ENCODE data around the gene PUM2.
A peak's percentile ranks its signal among the peaks of the same experiment; 100 is the strongest.

PUM2 gene

GRCh38 chr2:20343128-20343527, 7.5 kb downstream of the PUM2 start:
- no peak for DNase-seq

DNA sequence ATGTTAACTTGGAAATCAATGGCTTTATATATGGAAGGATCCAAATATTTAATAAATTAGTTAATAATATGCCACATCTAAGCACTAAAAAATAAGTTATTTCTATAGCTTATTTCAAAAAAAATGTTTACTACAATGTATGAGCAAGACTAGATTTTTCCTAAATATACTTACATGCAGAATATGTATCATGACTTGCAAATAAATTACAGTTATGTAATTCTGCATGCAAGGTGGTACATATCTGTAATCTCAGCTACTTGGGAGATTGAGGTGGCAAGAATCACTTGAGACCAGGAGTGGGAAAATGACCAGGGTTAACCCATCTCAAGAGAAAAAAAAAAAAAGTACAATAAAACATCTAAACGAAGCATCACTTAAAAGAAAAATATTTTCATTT, 11.6 kb downstream of the PUM2 start:
- no peak for DNase-seq

GRCh38 chr2:20334605-20335203, 15.9 kb downstream of the PUM2 start:
- no peak for DNase-seq

GRCh38 chr2:20333738-20334137, 16.9 kb downstream of the PUM2 start:
- no peak for DNase-seq

DNA sequence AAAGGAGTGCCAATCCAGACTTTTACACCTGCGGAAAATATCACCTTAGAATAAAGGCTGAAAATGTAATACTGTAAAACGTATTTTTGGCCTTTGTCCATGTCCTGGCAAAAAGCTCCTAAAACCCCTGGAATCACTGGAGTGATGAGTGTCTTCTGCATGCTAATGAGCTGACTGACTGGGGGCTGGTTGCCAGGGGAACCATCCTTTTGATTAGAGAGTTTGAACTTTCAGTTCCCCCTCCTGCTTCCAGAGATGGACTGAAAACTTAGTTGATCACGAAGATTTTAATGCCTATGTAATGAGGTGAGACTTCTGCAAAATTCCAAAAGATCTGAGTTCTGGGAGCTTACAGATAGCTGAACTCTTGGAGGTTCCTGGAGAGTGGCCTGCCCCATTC, 20.5 kb downstream of the PUM2 start:
- DNase-seq = no peak

- no peak for DNase-seq
These were observed 23.3 kb downstream of the PUM2 start for GRCh38 chr2:20327370-20327769.

DNA sequence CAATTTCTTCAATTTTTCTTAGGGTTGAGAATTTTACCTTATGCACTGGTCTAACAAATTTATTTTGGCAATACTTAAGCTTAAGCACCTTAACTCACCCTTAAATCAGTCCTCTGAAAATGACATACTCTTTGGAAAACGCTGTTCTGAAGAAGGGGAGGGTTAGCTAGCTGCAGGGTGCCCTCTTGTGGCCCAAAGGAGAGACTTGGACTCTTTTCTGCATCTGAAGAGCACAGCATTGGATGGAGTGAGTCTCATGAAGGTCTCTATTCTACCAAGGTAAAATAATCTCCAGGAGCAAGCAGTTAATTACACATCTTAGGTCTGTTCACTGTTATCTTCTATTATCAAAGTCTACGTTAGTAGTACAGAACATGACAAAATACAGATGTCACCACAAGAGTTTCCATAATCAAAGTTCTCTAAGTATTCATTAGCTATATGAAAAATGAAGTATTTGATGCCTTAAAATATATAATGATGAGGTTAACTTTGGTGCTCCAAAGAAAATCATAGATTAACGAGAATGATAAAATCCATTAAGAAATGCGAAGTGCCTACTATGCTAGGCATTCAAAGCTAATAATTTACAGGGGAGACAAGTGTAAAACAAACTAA, 24.4 kb downstream of the PUM2 start:
- DNase-seq = peak; percentile 68

- DNase-seq = peak; percentile 83
These were observed 27.9 kb downstream of the PUM2 start for GRCh38 chr2:20322527-20323300.

- DNase-seq = no peak
These were observed 33.0 kb downstream of the PUM2 start for GRCh38 chr2:20317690-20318089.

DNA sequence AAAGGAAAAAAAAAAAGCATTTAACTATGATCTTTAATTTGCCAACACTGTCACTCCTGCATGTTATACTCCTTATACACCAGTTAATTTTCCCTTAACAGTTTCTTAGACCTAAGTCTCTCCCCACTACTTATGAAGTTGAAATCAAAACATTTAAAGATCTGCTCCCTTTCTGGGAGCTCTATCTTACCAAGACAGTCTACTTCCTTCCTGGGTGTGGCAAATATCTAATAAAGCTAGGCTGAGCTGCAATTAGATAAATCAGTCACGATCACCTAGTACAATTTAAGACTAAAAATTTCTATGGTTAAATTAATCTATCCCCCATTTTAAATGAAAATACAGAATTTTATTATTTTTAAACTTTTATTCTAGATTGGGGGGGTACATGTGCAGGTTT, 33.4 kb downstream of the PUM2 start:
- DNase-seq = no peak

DNA sequence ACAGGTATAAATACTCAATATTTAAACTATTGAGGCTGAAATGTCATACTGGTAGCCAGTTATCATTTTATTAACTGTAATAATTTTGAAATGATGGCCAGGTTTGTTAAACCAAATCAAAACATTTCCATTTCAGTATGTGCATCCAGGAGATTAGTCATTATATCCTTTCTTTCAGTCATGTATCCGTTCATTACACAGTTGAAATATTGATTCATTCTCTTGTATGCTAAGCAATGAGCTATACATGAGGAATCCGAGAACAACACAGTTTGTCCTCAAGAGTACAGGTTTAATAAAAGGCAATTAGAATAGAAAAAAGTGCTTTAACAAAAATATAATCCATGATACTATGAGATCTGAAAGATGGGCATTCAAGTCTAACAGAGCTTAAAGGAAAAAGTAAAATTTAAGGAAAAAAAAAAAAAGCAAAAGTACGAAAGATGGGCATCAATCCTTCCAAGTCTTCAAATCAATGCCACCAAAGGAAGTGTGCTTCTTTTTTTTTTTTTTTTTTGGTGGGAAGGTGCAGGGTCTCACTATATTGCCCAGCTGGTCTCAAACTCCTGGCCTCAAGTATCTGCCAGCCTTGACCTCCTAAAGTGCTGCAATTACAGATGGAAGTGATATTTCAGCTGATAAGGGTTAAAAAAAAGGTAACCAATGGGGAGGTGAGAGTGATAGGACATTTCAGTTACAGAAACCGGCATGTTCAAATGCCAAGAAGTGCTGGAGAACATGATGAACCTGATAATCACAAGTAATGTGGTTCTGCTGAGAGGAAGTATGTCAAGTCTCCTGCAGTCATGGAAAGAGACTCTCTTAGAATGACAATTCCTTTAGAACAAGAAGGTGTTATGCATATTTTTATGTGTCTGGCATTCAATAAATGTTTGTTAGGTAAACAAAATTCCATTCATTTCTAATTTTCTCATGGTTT, 35.8 kb downstream of the PUM2 start:
- no peak for DNase-seq

DNA sequence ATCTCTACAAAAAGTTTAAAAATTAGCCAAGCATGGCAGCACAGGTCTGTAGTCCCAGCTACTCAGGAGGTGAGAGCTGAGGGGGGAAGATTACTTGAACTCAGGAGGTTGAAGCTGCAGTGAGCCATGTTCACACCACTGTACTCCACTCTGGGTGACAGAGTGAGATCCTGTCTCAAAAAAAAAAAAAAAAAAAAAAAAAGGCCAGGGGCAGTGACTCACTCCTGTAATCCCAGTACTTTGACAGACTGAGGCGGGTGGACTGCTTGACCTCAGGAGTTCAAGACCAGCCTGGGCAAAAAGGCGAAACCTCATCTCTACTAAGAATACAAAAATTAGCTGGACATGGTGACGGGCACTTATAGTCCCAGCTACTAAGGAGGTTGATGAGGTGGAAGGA, 37.0 kb downstream of the PUM2 start:
- no peak for DNase-seq

DNA sequence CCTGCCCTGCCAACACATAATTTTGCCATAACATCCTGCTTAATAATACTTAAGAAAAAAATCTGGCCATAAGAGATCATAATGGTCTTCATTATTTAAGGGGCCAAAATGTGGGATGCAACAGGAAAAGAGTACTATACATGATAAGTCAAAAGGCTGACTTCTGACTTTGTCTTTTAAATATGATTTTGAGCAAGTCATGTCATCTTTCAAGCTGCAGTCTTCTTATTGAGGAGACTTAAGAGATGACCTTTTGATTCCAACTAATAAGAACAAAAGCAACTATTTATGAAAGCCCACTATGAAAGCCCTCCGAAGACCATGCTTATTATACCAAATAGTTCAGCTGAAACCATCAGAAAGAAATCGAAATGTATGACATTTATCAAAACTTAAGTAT, 41.6 kb downstream of the PUM2 start:
- DNase-seq = no peak

- no peak for DNase-seq
These were observed 43.3 kb downstream of the PUM2 start for GRCh38 chr2:20307311-20307710.

GRCh38 chr2:20304411-20304810, 46.2 kb downstream of the PUM2 start:
- DNase-seq = no peak

GRCh38 chr2:20303966-20304365, 46.7 kb downstream of the PUM2 start:
- no peak for DNase-seq

DNA sequence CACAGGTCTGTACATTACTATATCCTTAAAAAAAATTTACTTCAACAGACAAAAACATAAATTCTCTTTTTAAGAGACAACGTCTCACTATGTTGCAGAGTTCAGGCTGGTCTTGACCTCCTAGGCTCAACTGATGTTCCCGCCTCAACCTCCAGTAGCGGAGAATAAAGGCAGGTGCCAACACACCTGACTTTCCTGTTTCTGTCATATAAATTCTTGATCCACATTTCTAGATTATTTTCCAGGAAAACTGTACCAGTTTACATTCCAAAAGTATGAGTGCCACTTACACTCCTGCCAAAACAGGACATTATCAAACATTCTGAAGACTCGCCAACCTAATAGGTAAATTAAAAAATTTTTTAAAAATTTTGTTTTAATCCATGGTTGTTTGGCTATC, 48.6 kb downstream of the PUM2 start:
- no peak for DNase-seq

DNA sequence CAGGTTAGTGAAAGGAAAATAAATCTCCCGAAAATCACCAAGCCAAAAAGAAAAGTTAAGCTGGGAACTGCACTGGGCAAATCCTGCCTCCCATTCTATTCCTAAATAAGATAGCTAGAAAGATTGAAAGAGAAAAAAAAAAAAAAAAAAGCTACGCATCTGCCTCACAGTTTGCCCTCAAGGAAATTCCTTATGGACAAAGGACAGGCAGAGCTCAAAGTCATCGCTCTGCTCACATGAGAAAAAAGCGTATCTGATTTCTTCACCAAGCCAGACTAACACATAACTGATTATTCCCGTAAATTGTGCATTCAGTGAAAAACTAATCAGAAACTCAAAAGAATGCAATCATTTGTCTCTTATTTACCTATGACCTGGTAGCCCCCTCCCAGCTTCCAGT, 50.0 kb downstream of the PUM2 start:
- DNase-seq = no peak

GRCh38 chr2:20299113-20299512, 51.5 kb downstream of the PUM2 start:
- DNase-seq = no peak

DNA sequence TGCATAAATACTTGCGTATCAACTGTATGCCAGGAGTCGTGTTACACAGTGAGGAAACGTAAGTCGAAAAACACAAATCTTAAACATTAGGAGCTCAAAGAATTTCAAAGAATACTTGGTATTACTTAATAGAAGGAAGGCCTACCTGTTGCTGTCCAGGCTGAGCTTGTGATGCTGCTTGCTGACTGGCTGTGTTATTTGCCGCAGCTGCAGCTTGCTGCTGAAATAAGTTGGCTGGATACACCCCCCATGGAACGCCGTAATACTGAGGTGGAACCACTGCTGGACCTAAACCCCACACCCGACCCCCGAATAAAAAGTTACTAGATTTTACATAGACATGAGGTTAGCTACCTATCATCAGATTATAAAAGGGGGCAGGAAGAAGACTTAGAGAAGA, 56.4 kb downstream of the PUM2 start:
- no peak for DNase-seq

DNA sequence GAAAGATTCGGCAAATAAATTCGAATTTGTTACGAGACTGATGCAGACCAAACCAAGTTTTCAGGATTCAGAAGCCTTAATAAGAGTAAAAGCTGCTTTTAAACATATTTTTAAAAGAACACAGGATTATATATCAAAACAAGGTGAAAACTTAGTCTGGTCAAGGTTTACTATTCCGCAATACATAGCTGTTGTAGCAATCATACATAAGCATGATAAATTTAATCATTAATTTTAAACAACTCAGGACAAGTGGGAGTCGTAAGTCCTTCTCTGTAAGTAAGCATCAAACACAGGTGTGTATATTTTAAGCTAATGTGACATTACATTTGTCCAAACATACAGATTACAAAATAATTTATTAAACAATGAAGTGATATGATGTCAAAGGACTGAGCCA, 57.7 kb downstream of the PUM2 start:
- no peak for DNase-seq

- DNase-seq = no peak
These were observed 58.7 kb downstream of the PUM2 start for GRCh38 chr2:20291846-20292408.

DNA sequence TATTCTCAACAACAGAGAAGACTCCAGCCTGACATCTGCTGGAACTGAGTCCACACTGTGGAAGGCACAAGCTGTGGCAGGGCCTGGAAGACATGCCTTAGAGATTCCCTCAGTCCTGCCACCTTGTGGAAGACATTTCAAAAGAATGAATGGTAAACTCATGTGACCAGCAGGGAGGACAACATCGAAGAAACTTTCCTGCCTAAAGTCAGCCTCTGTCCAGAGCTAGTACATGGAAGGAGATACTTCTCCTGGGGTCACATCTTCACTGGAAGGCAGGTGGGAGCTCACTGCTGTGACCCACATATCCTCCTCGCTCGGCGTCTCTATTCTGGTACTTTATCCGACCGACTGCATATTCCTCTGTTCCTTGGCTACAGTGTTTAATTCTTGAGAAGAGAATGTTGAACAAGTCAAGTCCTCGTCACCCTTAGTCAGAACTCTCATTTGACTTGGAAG, 59.5 kb downstream of the PUM2 start:
- peak; percentile 57 for DNase-seq
